NCI-H774 (cell line): Measurements from ENCODE around the gene TNFSF12.

ENCODE experiments used
- DNase-seq: peaks from one replicate; lab custom pipeline; 2025; lab: John Stamatoyannopoulos, UW

The TNFSF12 gene, protein sequence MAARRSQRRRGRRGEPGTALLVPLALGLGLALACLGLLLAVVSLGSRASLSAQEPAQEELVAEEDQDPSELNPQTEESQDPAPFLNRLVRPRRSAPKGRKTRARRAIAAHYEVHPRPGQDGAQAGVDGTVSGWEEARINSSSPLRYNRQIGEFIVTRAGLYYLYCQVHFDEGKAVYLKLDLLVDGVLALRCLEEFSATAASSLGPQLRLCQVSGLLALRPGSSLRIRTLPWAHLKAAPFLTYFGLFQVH

GRCh38 chr17:7548585-7549400 is at the start of gene TNFSF12:
Gene TNFSF12 (plus strand): TSS chr17:7549058. CDS start chr17:7549154, 96 bp downstream.
- DNase-seq = no peak

DNA sequence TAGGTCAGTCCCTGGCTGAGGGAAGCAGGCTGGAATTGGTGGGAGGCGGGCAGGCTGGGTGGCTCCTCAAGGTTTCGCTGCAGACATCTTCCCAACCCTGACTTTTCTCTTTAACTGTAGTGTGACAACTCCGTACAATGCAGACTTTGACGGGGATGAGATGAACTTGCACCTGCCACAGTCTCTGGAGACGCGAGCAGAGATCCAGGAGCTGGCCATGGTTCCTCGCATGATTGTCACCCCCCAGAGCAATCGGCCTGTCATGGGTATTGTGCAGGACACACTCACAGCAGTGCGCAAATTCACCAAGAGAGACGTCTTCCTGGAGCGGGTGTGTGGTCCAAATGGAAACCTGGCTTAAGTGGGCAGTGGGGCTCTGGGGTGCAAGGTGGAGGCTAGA is 49.7 kb upstream of the TNFSF12 start:
- no peak for DNase-seq

DNA sequence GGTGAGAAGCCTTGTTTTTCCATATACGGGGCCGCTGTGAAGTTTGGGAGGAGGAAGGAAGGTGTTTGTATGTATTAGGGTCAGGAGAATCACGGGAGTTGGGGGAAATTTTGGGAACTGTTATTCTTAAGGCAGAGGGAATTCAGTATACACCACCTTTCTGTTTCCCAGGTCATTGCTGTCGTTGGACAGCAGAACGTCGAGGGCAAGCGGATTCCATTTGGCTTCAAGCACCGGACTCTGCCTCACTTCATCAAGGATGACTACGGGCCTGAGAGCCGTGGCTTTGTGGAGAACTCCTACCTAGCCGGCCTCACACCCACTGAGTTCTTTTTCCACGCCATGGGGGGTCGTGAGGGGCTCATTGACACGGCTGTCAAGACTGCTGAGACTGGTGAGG is 47.1 kb upstream of the TNFSF12 start:
- DNase-seq = no peak

DNA sequence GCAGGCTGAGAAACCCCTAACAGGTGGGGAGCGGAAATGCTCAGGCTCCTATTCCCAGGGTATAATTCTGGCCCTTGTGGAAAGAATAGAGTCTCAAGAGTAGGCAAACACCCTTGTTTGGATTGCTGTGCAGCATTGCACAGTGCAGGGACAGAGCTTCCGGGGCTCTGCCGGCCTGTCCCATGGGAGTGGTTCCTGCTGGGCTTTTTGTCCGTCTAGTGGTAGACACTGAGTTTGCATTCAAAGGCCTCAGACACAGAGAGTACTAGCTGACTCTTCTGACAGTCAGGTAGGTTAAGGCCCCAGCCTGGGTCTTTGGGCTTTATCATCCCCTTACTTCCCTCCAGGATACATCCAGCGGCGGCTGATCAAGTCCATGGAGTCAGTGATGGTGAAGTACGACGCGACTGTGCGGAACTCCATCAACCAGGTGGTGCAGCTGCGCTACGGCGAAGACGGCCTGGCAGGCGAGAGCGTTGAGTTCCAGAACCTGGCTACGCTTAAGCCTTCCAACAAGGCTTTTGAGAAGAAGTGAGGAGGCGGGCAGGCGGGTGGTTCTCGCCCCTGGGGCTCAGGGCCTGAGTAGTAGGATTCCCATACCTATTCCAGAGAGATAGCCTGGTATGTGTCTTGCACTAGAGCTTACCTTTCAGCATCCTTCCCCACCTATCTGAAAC is 46.5 kb upstream of the TNFSF12 start:
- no peak for DNase-seq

DNA sequence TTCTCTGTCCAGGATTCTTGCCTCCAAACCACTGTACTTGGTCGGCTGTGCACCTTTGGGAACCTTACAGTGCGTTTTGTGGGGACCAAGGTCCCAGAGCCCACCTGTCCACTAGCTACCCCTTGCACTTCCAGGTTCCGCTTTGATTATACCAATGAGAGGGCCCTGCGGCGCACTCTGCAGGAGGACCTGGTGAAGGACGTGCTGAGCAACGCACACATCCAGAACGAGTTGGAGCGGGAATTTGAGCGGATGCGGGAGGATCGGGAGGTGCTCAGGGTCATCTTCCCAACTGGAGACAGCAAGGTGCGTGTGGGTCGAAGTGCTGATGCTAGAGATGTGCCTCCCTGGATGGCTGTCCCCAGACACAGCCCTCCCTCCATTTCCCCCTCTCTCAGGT is 45.9 kb upstream of the TNFSF12 start:
- DNase-seq = no peak

DNA sequence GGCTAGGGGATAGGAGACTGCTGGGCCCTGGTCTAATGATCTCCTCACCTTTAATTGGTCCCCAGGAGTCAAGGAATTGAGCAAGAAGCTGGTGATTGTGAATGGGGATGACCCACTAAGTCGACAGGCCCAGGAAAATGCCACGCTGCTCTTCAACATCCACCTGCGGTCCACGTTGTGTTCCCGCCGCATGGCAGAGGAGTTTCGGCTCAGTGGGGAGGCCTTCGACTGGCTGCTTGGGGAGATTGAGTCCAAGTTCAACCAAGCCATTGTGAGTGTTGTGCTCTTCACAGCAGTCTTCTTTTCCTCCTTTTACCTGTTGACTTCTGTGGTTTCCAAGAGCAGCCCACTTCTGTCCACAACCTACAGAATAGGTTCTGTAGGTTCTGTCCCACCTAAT is 45.3 kb upstream of the TNFSF12 start:
- DNase-seq = no peak

DNA sequence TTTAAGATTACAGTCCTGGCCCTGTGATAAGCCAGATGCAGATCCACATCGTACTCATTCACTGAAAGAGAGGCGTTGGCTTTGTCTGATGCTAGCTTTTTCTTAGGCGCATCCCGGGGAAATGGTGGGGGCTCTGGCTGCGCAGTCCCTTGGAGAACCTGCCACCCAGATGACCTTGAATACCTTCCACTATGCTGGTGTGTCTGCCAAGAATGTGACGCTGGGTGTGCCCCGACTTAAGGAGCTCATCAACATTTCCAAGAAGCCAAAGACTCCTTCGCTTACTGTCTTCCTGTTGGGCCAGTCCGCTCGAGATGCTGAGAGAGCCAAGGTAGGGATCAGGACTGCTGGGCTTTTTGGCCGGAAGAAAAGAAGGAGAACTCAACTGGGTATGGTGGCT is 40.7 kb upstream of the TNFSF12 start:
- DNase-seq = no peak

DNA sequence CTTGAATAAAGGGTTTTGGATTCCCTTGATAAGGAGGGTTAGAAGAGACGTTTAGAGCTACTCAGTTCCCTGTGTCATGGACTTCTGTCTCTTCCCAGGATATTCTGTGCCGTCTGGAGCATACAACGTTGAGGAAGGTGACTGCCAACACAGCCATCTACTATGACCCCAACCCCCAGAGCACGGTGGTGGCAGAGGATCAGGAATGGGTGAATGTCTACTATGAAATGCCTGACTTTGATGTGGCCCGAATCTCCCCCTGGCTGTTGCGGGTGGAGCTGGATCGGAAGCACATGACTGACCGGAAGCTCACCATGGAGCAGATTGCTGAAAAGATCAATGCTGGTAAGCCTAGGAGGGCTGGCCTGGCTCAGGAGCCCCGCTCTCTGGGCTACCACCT is 40.0 kb upstream of the TNFSF12 start:
- DNase-seq = no peak

- DNase-seq = no peak
Observed at GRCh38 chr17:7509937-7510336, 38.9 kb upstream of the TNFSF12 start.

- DNase-seq = no peak
Observed at GRCh38 chr17:7511108-7511507, 37.8 kb upstream of the TNFSF12 start.

GRCh38 chr17:7512105-7512504 is 36.8 kb upstream of the TNFSF12 start:
- DNase-seq = no peak

- DNase-seq = no peak
Observed at GRCh38 chr17:7512824-7513540, 35.9 kb upstream of the TNFSF12 start.

DNA sequence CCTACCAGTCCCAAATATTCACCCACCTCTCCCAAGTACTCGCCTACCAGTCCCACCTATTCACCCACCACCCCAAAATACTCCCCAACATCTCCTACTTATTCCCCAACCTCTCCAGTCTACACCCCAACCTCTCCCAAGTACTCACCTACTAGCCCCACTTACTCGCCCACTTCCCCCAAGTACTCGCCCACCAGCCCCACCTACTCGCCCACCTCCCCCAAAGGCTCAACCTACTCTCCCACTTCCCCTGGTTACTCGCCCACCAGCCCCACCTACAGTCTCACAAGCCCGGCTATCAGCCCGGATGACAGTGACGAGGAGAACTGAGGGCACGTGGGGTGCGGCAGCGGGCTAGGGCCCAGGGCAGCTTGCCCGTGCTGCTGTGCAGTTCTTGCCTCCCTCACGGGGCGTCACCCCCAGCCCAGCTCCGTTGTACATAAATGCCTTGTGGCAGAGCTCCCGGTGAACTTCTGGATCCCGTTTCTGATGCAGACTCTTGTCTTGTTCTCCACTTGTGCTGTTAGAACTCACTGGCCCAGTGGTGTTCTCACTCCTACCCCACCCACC is 34.9 kb upstream of the TNFSF12 start:
- no peak for DNase-seq

- no peak for DNase-seq
Observed at GRCh38 chr17:7515911-7516610, 32.8 kb upstream of the TNFSF12 start.

- DNase-seq = no peak
Observed at GRCh38 chr17:7523033-7523432, 25.8 kb upstream of the TNFSF12 start.

DNA sequence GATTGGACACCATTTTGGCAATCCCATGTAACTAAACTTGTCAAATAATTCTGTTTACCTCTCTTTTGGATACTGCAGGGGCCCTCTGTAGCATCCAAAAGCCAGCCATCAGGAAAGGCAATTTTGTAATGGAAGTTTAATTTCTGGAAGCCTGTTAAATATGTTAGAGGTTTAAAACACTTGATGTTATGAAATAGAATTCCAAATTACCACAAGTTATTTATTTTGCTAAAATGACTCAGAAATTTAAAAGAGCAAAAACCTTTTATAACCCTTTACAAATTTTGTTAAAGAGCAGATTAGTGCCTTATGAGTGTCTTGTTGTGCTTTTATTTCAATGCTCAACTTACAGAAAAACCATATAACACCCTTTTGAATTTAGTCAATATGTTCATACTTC is 20.0 kb upstream of the TNFSF12 start:
- no peak for DNase-seq

DNA sequence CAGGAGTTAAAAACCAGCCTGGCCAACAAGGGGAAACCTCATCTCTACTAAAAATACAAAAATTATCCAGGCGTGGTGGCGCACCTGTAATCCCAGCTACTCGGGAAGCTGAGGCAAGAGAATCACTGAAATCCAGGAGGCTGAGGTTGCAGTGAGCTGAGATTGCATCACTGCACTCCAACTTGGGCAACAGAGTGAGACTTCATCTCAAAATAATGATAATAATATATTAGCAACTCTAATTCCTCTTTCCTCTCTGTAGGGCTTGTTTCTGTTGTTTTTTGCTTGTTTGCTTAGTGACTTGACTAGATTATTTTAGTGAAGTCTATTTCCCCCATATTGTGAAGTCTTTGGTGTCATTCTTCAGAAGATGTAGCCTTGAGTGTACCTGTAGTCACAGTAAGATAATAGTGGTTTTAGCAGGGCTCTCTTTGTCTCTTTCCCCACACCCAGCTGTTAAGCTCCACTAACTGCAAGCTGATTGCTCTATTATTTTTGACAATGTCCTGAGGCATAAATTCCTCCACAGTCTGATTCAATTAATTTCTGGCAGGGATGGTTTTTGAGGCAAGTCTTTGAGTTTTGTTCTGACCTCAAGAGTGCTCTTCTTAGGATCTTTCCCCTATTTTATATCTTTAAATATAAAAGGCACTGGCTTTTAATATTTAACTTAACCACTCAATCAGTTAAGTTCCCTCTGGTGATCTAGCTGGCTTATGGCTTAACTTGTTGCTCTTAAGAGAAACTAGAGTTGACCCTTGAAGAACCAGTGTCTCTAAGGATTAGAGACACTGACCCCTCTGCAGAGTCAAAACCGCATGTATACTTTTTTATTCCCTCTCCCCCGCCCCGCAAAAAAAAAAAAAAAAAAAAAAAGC is 18.6 kb upstream of the TNFSF12 start:
- DNase-seq = no peak

DNA sequence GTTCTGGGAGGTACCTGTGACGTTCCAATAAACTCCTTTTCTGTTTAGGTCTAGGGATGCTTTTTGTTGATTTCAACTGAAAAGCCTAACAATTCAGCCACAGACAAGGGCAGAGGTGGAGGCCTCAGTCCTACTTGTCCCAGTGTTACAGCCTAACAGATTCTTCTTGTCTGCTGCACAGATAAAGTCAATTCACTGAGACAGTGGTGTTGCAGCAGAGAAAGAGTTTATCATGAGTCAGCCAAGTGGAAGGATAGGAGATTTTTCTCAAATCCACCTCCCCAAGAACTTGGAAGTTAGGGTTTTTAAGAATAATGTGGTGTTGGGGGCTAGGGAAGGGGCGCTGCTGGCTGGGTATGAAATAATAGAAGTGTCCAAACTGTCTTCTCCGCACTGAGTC is 10.8 kb upstream of the TNFSF12 start:
- no peak for DNase-seq

DNA sequence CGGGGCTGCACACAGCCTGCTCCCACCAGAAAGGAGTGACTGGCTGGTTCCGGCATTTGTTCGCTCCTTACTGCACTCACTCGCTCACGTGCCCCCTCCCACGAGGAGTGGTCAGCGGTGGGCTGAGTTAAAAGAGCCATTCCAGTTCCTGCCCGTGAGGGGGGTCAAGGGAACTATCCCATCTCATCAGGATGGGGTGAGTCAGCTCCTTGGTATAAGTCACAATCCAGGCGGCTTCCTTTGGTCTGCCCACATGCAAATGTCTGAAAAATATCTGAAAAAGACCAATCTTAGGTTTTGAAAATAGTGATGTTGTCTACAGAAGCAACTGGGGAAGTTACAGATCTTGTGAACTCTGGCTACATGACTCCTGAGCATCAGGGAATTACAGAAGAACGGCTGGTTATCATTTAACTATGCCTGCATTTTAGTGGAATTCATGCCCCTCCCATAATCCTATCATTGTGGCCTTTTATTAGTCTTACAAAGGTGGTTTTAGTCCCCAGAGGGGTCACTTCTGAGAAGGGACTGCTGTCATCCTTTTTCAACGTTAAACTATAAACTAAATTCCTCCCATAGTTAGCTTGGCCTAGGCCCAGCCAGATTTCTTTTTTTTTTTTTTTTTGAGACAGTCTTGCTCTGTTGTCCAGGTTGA is 9.8 kb upstream of the TNFSF12 start:
- DNase-seq = no peak

DNA sequence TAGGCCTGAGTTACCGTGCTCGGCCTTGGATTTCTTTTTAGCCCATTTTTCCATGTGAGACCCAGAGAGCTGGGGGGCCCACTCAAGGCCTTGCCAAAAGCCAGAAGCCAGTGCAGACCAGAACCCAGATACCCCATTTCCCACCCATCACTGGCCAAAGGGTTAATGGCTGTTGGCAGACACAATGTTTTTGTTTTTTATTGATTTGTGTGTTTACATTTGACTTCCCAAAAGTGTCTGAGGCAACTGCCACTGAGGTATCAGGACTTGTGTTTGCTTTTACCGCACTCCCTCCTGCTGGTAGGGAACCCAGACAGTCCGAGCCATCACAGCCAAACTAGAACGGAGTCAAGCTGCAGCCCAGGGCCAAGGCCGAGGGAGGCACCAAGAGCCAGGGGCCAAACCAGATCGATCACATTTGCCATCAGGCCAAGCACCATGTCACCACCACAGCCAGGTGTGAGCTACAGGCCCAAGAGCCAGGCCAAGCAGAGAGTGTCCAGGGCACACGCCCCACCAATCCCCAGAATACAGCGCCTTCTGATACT is 7.7 kb upstream of the TNFSF12 start:
- DNase-seq = no peak
